Measurements from ENCODE around the gene USP37.
A peak's percentile ranks its signal among the peaks of the same experiment; 100 is the strongest.

The USP37 gene, protein sequence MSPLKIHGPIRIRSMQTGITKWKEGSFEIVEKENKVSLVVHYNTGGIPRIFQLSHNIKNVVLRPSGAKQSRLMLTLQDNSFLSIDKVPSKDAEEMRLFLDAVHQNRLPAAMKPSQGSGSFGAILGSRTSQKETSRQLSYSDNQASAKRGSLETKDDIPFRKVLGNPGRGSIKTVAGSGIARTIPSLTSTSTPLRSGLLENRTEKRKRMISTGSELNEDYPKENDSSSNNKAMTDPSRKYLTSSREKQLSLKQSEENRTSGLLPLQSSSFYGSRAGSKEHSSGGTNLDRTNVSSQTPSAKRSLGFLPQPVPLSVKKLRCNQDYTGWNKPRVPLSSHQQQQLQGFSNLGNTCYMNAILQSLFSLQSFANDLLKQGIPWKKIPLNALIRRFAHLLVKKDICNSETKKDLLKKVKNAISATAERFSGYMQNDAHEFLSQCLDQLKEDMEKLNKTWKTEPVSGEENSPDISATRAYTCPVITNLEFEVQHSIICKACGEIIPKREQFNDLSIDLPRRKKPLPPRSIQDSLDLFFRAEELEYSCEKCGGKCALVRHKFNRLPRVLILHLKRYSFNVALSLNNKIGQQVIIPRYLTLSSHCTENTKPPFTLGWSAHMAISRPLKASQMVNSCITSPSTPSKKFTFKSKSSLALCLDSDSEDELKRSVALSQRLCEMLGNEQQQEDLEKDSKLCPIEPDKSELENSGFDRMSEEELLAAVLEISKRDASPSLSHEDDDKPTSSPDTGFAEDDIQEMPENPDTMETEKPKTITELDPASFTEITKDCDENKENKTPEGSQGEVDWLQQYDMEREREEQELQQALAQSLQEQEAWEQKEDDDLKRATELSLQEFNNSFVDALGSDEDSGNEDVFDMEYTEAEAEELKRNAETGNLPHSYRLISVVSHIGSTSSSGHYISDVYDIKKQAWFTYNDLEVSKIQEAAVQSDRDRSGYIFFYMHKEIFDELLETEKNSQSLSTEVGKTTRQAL

DNA sequence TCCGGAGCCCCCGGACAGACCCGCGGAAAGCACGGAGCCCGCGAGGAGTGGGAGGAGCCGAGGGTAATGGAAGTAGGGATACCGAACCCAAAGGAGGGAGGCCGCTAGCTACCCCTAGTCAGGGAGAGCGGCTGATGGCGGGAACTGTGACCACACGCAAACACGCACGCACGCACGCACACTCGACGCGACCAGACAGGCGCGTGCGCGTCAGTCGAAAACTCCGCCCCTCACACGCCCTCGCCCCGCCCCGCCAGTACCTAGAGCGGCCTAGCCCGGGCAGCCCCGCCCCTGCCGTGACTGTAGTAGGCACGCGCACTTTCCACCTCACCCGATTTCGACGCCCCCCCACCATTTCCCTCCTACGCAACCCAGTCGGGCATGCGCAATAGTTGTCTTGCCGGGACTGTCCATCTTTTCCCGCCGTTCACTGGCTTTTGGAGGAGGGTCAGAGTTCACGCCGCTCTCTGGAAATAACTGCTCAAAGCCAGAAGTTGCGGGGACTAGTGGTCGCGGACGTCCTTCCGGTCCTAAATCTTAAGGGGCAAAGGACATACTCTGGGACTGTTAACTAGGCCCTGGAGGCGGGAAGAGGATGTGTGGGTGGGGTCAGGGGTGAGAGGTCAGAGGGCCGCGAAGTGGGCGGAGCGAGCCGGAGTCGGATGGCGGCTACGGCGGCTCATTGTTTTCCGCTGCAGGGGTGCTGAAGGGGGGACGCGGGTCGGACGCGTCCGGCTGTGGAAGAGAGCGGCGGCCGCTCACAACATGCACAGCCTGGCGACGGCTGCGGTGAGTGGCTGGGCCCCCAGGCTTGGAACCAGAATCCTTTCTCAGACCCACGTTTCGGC is at the start of gene USP37, which contains the start of gene CNOT9:
Gene USP37, minus strand, starts transcription at position 162 of the 848 bp plus-strand sequence. CDS start 9,698 bp downstream, outside the sequence.
Gene CNOT9, plus strand, starts transcription at position 650 of the 848 bp plus-strand sequence. Its CDS starts 116 bp downstream, at position 766.
- Histone ChIP-seq H3K9ac (ENCODE audit: low read depth in 1 of 2, low read length in 2 of 2) (peak within 1 kb of the TSS; percentile 65 to 84), H3K4me1 (ENCODE audit: control insufficient read depth in 1 of 2, insufficient read depth in 2 of 2, low read length in 2 of 2) (peaks cover 32% of the 10 kb centered on the region in 2 donors), H3K4me3 (ENCODE audit: low read depth in 1 of 2, low read length in 2 of 2) (peak within 1 kb of the TSS; percentile 90 to 92), H3K27ac (ENCODE audit: low read depth, low read length) (peak within 1 kb of the TSS; percentile 92), H3K27me3 (ENCODE audit: control insufficient read depth in 1 of 2, insufficient read depth in 2 of 2, low read length in 2 of 2) (no peaks in the 10 kb centered on the region), H3K9me3 (ENCODE audit: control insufficient read depth in 1 of 2, low read length in 2 of 2) (no peaks in the 10 kb centered on the region), H3K36me3 (ENCODE audit: control insufficient read depth in 1 of 2, insufficient read depth in 2 of 2, low read length in 2 of 2) (peaks cover 4 to 10% of the 10 kb centered on the region in 2 donors)

DNA sequence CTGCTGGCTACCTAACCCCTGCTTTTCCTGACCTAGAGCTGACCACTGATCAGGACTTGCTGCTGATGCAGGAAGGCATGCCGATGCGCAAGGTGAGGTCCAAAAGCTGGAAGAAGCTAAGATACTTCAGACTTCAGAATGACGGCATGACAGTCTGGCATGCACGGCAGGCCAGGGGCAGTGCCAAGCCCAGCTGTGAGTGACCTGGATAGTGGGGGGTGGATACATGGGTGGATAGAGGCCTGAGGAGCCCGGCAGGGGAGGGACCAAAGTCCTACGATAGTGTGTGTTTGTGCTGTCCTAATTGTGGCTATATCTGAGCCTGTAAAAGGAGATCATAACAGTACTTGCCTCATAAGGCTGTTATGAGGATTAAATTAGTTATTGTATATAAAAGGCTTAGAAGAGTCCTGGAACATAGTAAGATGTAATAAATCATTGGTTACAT is 47.7 kb upstream of the USP37 start:
- Histone ChIP-seq H3K4me1 (ENCODE audit: control insufficient read depth in 1 of 2, insufficient read depth in 2 of 2, low read length in 2 of 2) (no peaks in the 10 kb centered on the region), H3K4me3 (ENCODE audit: low read depth in 1 of 2, low read length in 2 of 2) (no peak overlapping the region), H3K9me3 (ENCODE audit: control insufficient read depth in 1 of 2, low read length in 2 of 2) (no peaks in the 10 kb centered on the region), H3K27me3 (ENCODE audit: control insufficient read depth in 1 of 2, insufficient read depth in 2 of 2, low read length in 2 of 2) (no peaks in the 10 kb centered on the region), H3K36me3 (ENCODE audit: control insufficient read depth in 1 of 2, insufficient read depth in 2 of 2, low read length in 2 of 2) (no peaks in the 10 kb centered on the region), H3K9ac (ENCODE audit: low read depth in 1 of 2, low read length in 2 of 2) (no peak overlapping the region), H3K27ac (ENCODE audit: low read depth, low read length) (no peak overlapping the region)

DNA sequence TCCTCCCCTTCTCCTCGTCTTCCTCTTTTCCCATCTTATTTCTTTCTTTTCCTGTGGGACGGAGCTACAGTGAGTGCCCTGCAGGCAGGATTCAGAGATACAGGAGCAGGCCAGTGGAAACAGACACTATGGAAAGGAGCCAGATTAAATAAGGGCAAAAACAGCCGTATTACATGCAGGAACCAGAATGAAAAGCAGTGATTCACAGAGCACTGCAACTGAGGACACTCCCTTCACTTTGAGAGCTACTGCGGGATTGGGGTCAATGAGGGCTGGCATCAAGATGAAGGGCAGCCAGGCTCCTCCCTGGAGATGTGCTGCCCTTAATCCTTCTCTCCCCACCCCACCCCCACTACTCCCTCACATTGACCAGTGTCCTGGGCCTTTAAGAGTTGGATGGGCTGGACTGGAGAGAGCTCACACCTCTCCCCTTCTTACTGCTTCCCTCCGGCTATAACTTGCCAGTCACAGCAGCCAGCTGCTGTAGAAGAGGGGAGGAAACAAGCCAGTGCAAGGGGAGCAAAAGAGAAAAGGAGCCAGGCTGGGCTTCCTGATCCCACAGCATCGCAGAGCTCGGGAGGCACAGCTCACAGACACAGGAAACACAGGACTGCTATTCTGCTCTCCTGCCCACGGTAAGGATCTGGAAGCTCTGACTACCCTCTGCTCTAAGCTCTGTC is 39.4 kb upstream of the USP37 start, which contains the start of gene PLCD4:
Gene PLCD4, plus strand, starts transcription at position 464 of the 680 bp plus-strand sequence. CDS start 7,841 bp downstream, outside the sequence.
- Histone ChIP-seq H3K9me3 (ENCODE audit: control insufficient read depth in 1 of 2, low read length in 2 of 2) (no peaks in the 10 kb centered on the region), H3K4me3 (ENCODE audit: low read depth in 1 of 2, low read length in 2 of 2) (no peak within 1 kb of the TSS), H3K9ac (ENCODE audit: low read depth in 1 of 2, low read length in 2 of 2) (no peak within 1 kb of the TSS), H3K27ac (ENCODE audit: low read depth, low read length) (no peak within 1 kb of the TSS), H3K27me3 (ENCODE audit: control insufficient read depth in 1 of 2, insufficient read depth in 2 of 2, low read length in 2 of 2) (no peaks in the 10 kb centered on the region), H3K4me1 (ENCODE audit: control insufficient read depth in 1 of 2, insufficient read depth in 2 of 2, low read length in 2 of 2) (no peaks in the 10 kb centered on the region), H3K36me3 (ENCODE audit: control insufficient read depth in 1 of 2, insufficient read depth in 2 of 2, low read length in 2 of 2) (no peaks in the 10 kb centered on the region)

DNA sequence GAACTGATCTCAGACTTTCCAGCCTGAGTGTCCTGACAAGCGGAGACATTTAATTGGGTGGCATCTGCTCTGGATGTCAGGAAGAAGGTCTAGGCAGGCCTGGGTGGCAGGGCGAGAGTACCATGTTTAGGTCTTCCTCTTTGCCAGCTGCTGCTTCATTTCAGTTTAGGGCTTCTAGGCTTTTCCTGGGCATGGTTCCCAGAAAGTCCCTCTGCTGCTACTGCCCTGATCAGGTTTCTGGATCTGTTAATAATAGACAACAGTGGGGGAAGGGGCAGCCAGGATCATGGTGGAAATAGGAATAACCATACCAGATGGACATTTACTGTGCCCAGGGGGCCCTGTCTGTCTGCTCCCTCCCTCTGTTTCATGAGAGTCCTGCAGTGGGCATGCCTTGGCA is 37.3 kb upstream of the USP37 start:
- H3K27me3 ChIP-seq (ENCODE audit: control insufficient read depth in 1 of 2, insufficient read depth in 2 of 2, low read length in 2 of 2): no peaks in the 10 kb centered on the region
- H3K4me1 ChIP-seq (ENCODE audit: control insufficient read depth in 1 of 2, insufficient read depth in 2 of 2, low read length in 2 of 2): no peaks in the 10 kb centered on the region
- no peaks in the 10 kb centered on the region for H3K36me3 ChIP-seq (ENCODE audit: control insufficient read depth in 1 of 2, insufficient read depth in 2 of 2, low read length in 2 of 2)
- H3K9ac ChIP-seq (ENCODE audit: low read depth in 1 of 2, low read length in 2 of 2): no peak overlapping the region
- H3K9me3 ChIP-seq (ENCODE audit: control insufficient read depth in 1 of 2, low read length in 2 of 2): no peaks in the 10 kb centered on the region
- H3K4me3 ChIP-seq (ENCODE audit: low read depth in 1 of 2, low read length in 2 of 2): no peak overlapping the region
- H3K27ac ChIP-seq (ENCODE audit: low read depth, low read length): no peak overlapping the region

DNA sequence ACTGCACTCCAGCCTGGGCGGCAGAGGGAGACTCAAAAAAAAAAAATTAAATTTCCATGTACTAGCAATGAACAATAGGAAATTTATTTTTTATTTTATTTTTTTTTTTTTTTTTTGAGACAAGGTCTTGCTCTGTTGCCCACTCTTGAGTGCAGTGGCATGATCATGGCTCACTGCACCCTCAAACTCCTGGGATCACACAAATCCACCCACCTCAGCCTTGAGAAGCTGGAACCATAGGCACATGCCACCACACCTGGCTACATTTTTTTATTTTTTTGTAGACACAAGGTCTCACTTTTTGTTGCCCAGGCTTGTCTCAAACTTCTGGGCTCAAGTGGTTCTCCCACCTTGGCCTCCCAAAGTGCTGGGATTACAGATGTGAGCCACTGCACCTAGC is 17.4 kb upstream of the USP37 start:
- Histone ChIP-seq H3K4me3 (ENCODE audit: low read depth in 1 of 2, low read length in 2 of 2) (no peak overlapping the region), H3K9me3 (ENCODE audit: control insufficient read depth in 1 of 2, low read length in 2 of 2) (no peaks in the 10 kb centered on the region), H3K27me3 (ENCODE audit: control insufficient read depth in 1 of 2, insufficient read depth in 2 of 2, low read length in 2 of 2) (no peaks in the 10 kb centered on the region), H3K27ac (ENCODE audit: low read depth, low read length) (no peak overlapping the region), H3K36me3 (ENCODE audit: control insufficient read depth in 1 of 2, insufficient read depth in 2 of 2, low read length in 2 of 2) (peaks cover 15 to 75% of the 10 kb centered on the region in 2 donors), H3K9ac (ENCODE audit: low read depth in 1 of 2, low read length in 2 of 2) (no peak overlapping the region), H3K4me1 (ENCODE audit: control insufficient read depth in 1 of 2, insufficient read depth in 2 of 2, low read length in 2 of 2) (no peaks in the 10 kb centered on the region)

DNA sequence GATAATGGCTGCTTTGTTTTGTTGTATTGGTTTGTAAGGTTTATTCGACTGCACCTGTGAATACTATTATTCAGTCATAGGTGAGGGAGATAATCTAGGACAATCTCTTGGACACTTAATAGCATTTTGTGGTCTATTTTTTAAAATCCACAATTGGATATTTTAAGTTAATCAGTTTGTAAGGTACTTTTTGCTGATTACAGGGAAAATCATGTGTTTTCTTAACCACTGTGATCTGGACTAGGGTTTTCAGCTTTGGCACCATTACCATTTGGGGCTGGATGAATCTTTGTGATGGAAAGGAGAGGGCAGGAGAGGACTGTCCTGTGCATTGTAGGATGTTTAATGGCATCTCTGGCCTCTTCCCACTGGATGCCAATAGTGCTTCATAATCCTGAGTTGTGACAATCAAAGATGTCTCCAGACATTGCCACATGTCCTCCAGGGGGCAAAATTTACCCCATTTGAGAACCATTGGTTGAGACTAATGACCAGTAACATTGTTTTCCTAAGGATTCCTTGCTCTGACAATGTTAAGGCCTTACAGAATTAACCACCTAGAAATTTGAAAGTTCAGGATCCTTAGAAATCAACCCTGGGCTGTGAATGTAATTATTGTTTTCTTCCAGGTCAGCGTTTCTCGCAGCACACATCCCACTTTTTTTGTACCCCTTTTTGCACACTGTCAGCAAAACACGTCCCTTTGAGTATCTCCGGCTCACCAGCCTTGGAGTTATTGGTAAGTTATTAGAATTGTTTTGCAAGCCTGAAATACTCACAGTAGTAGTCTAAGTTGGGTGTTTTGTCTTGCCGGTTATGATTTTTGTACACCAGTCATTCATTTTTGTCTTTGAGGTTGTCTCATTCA is 16.1 kb upstream of the USP37 start:
- Histone ChIP-seq H3K9me3 (ENCODE audit: control insufficient read depth in 1 of 2, low read length in 2 of 2) (no peaks in the 10 kb centered on the region), H3K4me1 (ENCODE audit: control insufficient read depth in 1 of 2, insufficient read depth in 2 of 2, low read length in 2 of 2) (no peaks in the 10 kb centered on the region), H3K4me3 (ENCODE audit: low read depth in 1 of 2, low read length in 2 of 2) (no peak overlapping the region), H3K36me3 (ENCODE audit: control insufficient read depth in 1 of 2, insufficient read depth in 2 of 2, low read length in 2 of 2) (peaks cover 15 to 64% of the 10 kb centered on the region in 2 donors), H3K27me3 (ENCODE audit: control insufficient read depth in 1 of 2, insufficient read depth in 2 of 2, low read length in 2 of 2) (no peaks in the 10 kb centered on the region), H3K27ac (ENCODE audit: low read depth, low read length) (no peak overlapping the region), H3K9ac (ENCODE audit: low read depth in 1 of 2, low read length in 2 of 2) (no peak overlapping the region)

DNA sequence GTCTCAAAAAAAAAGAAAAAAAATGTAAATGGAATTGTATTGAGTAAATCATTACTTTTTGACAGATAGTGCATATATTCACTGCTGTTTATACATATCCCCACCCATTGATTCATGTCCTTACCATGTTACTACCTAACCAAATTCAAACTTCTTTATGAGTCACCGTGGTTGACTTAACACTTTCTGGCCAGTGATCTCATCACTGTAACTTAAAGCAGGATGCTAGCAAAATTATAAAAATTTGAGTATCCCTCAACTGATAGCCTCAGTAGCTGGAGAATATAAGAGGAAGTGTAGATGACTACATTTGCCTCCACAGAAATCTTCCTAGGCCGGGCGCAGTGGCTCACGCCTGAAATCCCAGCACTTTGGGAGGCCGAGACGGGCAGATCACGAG is 13.9 kb upstream of the USP37 start:
- H3K36me3 ChIP-seq (ENCODE audit: control insufficient read depth in 1 of 2, insufficient read depth in 2 of 2, low read length in 2 of 2): peaks cover 15 to 63% of the 10 kb centered on the region in 2 donors
- no peaks in the 10 kb centered on the region for H3K4me1 ChIP-seq (ENCODE audit: control insufficient read depth in 1 of 2, insufficient read depth in 2 of 2, low read length in 2 of 2)
- no peak overlapping the region for H3K9ac ChIP-seq (ENCODE audit: low read depth in 1 of 2, low read length in 2 of 2)
- H3K4me3 ChIP-seq (ENCODE audit: low read depth in 1 of 2, low read length in 2 of 2): no peak overlapping the region
- no peak overlapping the region for H3K27ac ChIP-seq (ENCODE audit: low read depth, low read length)
- H3K27me3 ChIP-seq (ENCODE audit: control insufficient read depth in 1 of 2, insufficient read depth in 2 of 2, low read length in 2 of 2): no peaks in the 10 kb centered on the region
- no peaks in the 10 kb centered on the region for H3K9me3 ChIP-seq (ENCODE audit: control insufficient read depth in 1 of 2, low read length in 2 of 2)

DNA sequence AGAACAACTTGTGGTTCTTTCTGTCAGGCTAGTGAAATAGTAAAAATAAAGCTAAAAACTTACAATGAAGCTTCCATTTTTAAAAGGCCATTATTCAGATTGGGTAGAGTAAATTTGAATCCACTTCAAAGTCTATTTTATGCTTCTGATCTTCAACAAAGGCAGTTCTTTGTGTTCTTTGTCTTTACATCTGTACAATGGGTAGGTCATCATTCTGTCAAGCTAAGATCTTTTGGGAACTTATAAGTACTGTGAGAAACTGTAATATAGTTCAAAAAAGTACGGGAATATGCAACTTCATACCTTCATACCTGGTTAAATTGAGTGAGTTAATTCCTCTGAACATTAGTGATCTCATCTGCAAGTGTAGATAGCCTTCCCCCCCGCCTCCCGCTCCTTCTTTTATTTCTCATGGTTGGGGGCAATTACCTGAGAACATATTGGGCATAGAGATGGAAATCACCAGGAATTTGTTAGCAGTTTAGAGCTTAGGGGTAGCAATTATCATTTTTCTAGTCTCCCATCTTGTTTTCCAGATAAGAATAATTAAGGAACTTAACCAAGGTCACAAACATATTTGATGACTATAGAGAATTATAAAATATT is 10.2 kb upstream of the USP37 start:
- H3K4me1 ChIP-seq (ENCODE audit: control insufficient read depth in 1 of 2, insufficient read depth in 2 of 2, low read length in 2 of 2): no peaks in the 10 kb centered on the region
- H3K9ac ChIP-seq (ENCODE audit: low read depth in 1 of 2, low read length in 2 of 2): no peak overlapping the region
- no peak overlapping the region for H3K27ac ChIP-seq (ENCODE audit: low read depth, low read length)
- H3K27me3 ChIP-seq (ENCODE audit: control insufficient read depth in 1 of 2, insufficient read depth in 2 of 2, low read length in 2 of 2): no peaks in the 10 kb centered on the region
- no peak overlapping the region for H3K4me3 ChIP-seq (ENCODE audit: low read depth in 1 of 2, low read length in 2 of 2)
- H3K36me3 ChIP-seq (ENCODE audit: control insufficient read depth in 1 of 2, insufficient read depth in 2 of 2, low read length in 2 of 2): peaks cover 7 to 36% of the 10 kb centered on the region in 2 donors
- no peaks in the 10 kb centered on the region for H3K9me3 ChIP-seq (ENCODE audit: control insufficient read depth in 1 of 2, low read length in 2 of 2)

Data from duodenal mucosa (tissue), 2 donors.